ENCODE measurements around the gene KIF20A. TPM values are rescaled to one million over a fixed set of nuclear protein-coding genes. Genes with fewer than 3 reads are reported as not detected.
A peak's percentile ranks its signal among the peaks of the same experiment; 100 is the strongest.
"Not testable (repeated sequence)": the region's sequence is repeated elsewhere in the genome, so short reads cannot be mapped to it uniquely, and the experiment has no call there.

KIF20A gene
- total RNA-seq, 1 experiment from 2014 or later: 88.6 TPM

- no peaks in the 10 kb centered on the region for H3K9me3 ChIP-seq (ENCODE audit: insufficient read depth, low read depth)
- CTCF ChIA-PET: no interaction called here
- peaks cover 11% of the 10 kb centered on the region; the same call in 1 of the 2 replicates for H3F3A ChIP-seq (ENCODE audit: insufficient read depth, low read depth)
- no peaks in the 10 kb centered on the region for H3K9me2 ChIP-seq (ENCODE audit: insufficient read depth)
- H3K4me2 ChIP-seq: no peak overlapping the region
- no TSS peak for BruUV-seq (replicated peaks)
- POLR2A ChIA-PET (ENCODE audit: unreplicated experiment): no interaction called here
- H3K27ac ChIP-seq: no peak overlapping the region
- peaks cover 22% of the 10 kb centered on the region; the same call in 1 of the 2 replicates for H3K36me3 ChIP-seq (ENCODE audit: low read depth)
- intact Hi-C loops (cut with micrococcal nuclease; ENCODE audit: unreplicated experiment): no loop called here
- no peak overlapping the region for H3K4me3 ChIP-seq
- TF ChIP-seq EZH2 (IDR thresholded peaks at IDR 0.05; ENCODE audit: low read depth) (no peak), CTCF (conservative IDR thresholded peaks at IDR 0.05) (no peak)
- no peaks in the 10 kb centered on the region for H4K20me1 ChIP-seq (ENCODE audit: insufficient read depth)
- no peaks in the 10 kb centered on the region for H3K4me1 ChIP-seq (replicated peaks; ENCODE audit: insufficient read depth)
- no peaks in the 10 kb centered on the region for H3K79me2 ChIP-seq (ENCODE audit: low read depth)
- H2AFZ ChIP-seq: no peak overlapping the region
- H3K27me3 ChIP-seq (ENCODE audit: insufficient read depth, low read depth): no peaks in the 10 kb centered on the region
- no peak for DNase-seq
Measured at GRCh38 chr5:138192826-138193225, 13.9 kb downstream of the KIF20A start.

- H3K4me1 ChIP-seq (replicated peaks; ENCODE audit: insufficient read depth); H3K79me2 ChIP-seq (ENCODE audit: low read depth); H3K9me2 ChIP-seq (ENCODE audit: insufficient read depth); POLR2A ChIA-PET (ENCODE audit: unreplicated experiment); H3K27ac ChIP-seq; DNase-seq; intact Hi-C loops (cut with micrococcal nuclease; ENCODE audit: unreplicated experiment); H4K20me1 ChIP-seq (ENCODE audit: insufficient read depth); H2AFZ ChIP-seq; CTCF ChIA-PET; H3K4me3 ChIP-seq; H3K9me3 ChIP-seq (ENCODE audit: insufficient read depth, low read depth); BruUV-seq (replicated peaks); H3K4me2 ChIP-seq; H3K27me3 ChIP-seq (ENCODE audit: insufficient read depth, low read depth): not testable (repeated sequence)
- peaks cover 11% of the 10 kb centered on the region; the same call in 1 of the 2 replicates for H3F3A ChIP-seq (ENCODE audit: insufficient read depth, low read depth)
- peaks cover 24% of the 10 kb centered on the region; the same call in 1 of the 2 replicates for H3K36me3 ChIP-seq (ENCODE audit: low read depth)
Measured at GRCh38 chr5:138193859-138194258, 14.9 kb downstream of the KIF20A start.

- Histone ChIP-seq H3K36me3 (ENCODE audit: low read depth) (peaks cover 4% of the 10 kb centered on the region; the same call in 1 of the 2 replicates), H3K4me3 (no peak overlapping the region), H3K9me2 (ENCODE audit: insufficient read depth) (no peaks in the 10 kb centered on the region), H3K27me3 (ENCODE audit: insufficient read depth, low read depth) (no peaks in the 10 kb centered on the region), H2AFZ (no peak overlapping the region), H3K9me3 (ENCODE audit: insufficient read depth, low read depth) (no peaks in the 10 kb centered on the region), H3K79me2 (ENCODE audit: low read depth) (peaks cover 51% of the 10 kb centered on the region), H3K4me1 (replicated peaks; ENCODE audit: insufficient read depth) (peaks cover 8% of the 10 kb centered on the region), H4K20me1 (ENCODE audit: insufficient read depth) (no peaks in the 10 kb centered on the region), H3K4me2 (no peak overlapping the region), H3K27ac (no peak overlapping the region), H3F3A (ENCODE audit: insufficient read depth, low read depth) (peaks cover 9% of the 10 kb centered on the region; the same call in 1 of the 2 replicates)
- intact Hi-C loops (cut with micrococcal nuclease; ENCODE audit: unreplicated experiment): no loop called here
- ChIA-PET CTCF (no interaction called here), POLR2A (ENCODE audit: unreplicated experiment) (no interaction called here)
- no peak for TF ChIP-seq CTCF (conservative IDR thresholded peaks at IDR 0.05)
- BruUV-seq (replicated peaks): no TSS peak
- no peak for DNase-seq
Measured at GRCh38 chr5:138210985-138211384, 32.1 kb downstream of the KIF20A start.

- Histone ChIP-seq H3K27ac (no peak overlapping the region), H4K20me1 (ENCODE audit: insufficient read depth) (no peaks in the 10 kb centered on the region), H2AFZ (peak overlapping the region; percentile 93), H3K4me1 (replicated peaks; ENCODE audit: insufficient read depth) (peaks cover 8% of the 10 kb centered on the region), H3K4me2 (peak overlapping the region; percentile 82), H3K79me2 (ENCODE audit: low read depth) (peaks cover 45% of the 10 kb centered on the region), H3K36me3 (ENCODE audit: low read depth) (no peaks in the 10 kb centered on the region), H3K27me3 (ENCODE audit: insufficient read depth, low read depth) (no peaks in the 10 kb centered on the region), H3K9me2 (ENCODE audit: insufficient read depth) (no peaks in the 10 kb centered on the region), H3K9me3 (ENCODE audit: insufficient read depth, low read depth) (no peaks in the 10 kb centered on the region), H3F3A (ENCODE audit: insufficient read depth, low read depth) (0 out of 2 replicates have a peak, but pooled peaks cover 5% of the 10 kb centered on the region), H3K4me3 (peak overlapping the region; percentile 93)
- CTCF ChIA-PET: no interaction called here
- POLR2A ChIA-PET (ENCODE audit: unreplicated experiment): interaction anchor here (0.7 kb wide), 3 partner anchors 48 to 1170 kb away, joined by 4 to 5 read pairs (median 5); partner anchors contain the start of gene SLC23A1
- intact Hi-C loops (cut with micrococcal nuclease; ENCODE audit: unreplicated experiment): loop anchor here (2.0 kb wide), 1 partner anchor 34 kb away; the partner anchor contains the start of genes BRD8 and KIF20A
- TSS peak; percentile 57 for BruUV-seq (replicated peaks)
- DNase-seq: no peak
- no peak for TF ChIP-seq CTCF (conservative IDR thresholded peaks at IDR 0.05)
Measured at GRCh38 chr5:138212828-138213160, 33.9 kb downstream of the KIF20A start.
